Stomach (tissue), 9 donors: ENCODE data around the gene GRIP2. TPM values are rescaled to one million over a fixed set of nuclear protein-coding genes. Genes with fewer than 3 reads are reported as not detected.

ENCODE experiments used
- DNase-seq, 2 donors: peaks; one replicate each; pipeline versions ENCODE4 v3.0.0 to v3.0.0-alpha.2; 2013 to 2019
- H3K27ac ChIP-seq, 5 donors: fragments of 200-600 bp in 4 of 5; sonication (generic) in 4 of 5; one replicate each; pipeline ENCODE4 v1.5.1; 2013 to 2019; ENCODE audit warnings: mild to moderate bottlenecking in 1 of 5, moderate library complexity in 1 of 5
- H3K27me3 ChIP-seq, 3 donors: fragments of 200-600 bp; sonication (generic); one replicate each; pipeline ENCODE4 v1.5.1; 2017 to 2019; ENCODE audit warnings: mixed run types in 1 of 3
- H3K36me3 ChIP-seq, 4 donors: fragments of 200-600 bp; sonication (generic); 1 replicate in 3 of 4; 2 replicates in 1 of 4; pipeline ENCODE4 v1.5.1; 2016 to 2019
- H3K4me1 ChIP-seq, 4 donors: fragments of 200-600 bp; sonication (generic); one replicate each; pipeline ENCODE4 v1.5.1; 2016 to 2019
- H3K4me3 ChIP-seq, 4 donors: fragments of 200-600 bp; sonication (generic) in 3 of 4; one replicate each; pipeline ENCODE4 v1.5.1; 2016 to 2019; ENCODE audit warnings: mild to moderate bottlenecking in 1 of 4
- H3K9me3 ChIP-seq, 4 donors: fragments of 200-600 bp; sonication (generic); one replicate each; pipeline ENCODE4 v1.5.1; 2016 to 2019
- CTCF ChIP-seq, 7 experiments: fragments of 450-650 bp in 4 of 7; fragments of 200-600 bp in 3 of 7; sonication (generic) in 3 of 7; IDR thresholded peaks; one replicate each; pipeline ENCODE4 v1.5.1; 2016 to 2019; ENCODE audit warnings: antibody characterized with exemption in 7 of 7, control low read depth in 2 of 7, mild to moderate bottlenecking in 1 of 7
- EP300 ChIP-seq: sonication (generic); formaldehyde crosslinking; IDR thresholded peaks from one replicate; pipeline ENCODE4 v1.6.1; 2017; ENCODE audit warnings: antibody characterized with exemption
- POLR2A ChIP-seq, 4 donors: fragments of 450-650 bp; IDR thresholded peaks; one replicate each; pipeline ENCODE4 v1.6.1; 2016; ENCODE audit warnings: antibody characterized with exemption in 4 of 4, control low read depth in 2 of 4, mild to moderate bottlenecking in 1 of 4, moderate library complexity in 1 of 4
- POLR2AphosphoS5 ChIP-seq, 3 donors: sonication (generic); formaldehyde crosslinking; IDR thresholded peaks; one replicate each; pipeline ENCODE4 v1.6.1; 2016; ENCODE audit warnings: antibody characterized with exemption in 3 of 3
- WGBS, 5 donors: extraction: QIAGEN DNeasy Blood & Tissue Kit in 3 of 5; methylation state at CpG; one replicate each; pipeline versions ENCODE4 v1.1.5 to v1.1.7; 2013 to 2018; 5-methylcytosine and 5-hydroxymethylcytosine counted together
- intact Hi-C: fragments of 100-400 bp; cut with DNase I; formaldehyde crosslinking; loops from one replicate; pipeline ENCODE4 v1.15.1; 2023; ENCODE audit warnings: low total_unique reads
- polyA plus RNA-seq, 3 donors: library from polyadenylated mRNA; stranded (reverse); fragments of 200-250 nt; gene quantifications; one replicate each; pipeline ENCODE4 v1.2.3, GENCODE V29; 2013
- total RNA-seq, 5 donors: library from RNA; depleted of rRNA; stranded (reverse); fragments of >200 nt; gene quantifications; one replicate each; pipeline versions ENCODE4 v1.1.0 to v1.2.3, GENCODE V29; 2014 to 2016
- donor health status: healthy with polysubstance abuse.
- donor health status: Bipolar disorder and iron deficiency.
- donor health status: healthy.

The GRIP2 gene
- total and polyA plus RNA-seq, 8 donors = 0.58 to 33.8 (median 2.8) TPM

DNA sequence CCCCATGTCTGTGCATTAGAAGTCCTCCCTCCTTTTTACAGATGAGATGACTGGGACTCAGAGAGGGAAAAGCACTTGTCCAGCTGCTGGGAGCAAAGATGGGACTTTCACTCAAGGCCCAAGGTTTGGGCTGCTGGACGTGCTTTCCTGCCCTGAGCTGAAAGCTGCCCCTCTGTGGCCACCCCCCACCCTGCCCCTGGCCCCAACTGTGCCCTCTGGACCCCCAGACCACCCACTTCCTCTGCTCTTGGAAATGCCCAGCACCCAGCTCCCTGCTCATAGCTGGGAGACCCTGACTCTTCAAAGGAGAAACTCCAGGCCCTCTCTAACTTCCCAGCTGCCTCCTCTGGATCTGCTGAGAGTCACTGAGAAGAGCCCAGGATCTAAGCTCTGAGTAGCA is 20.7 kb downstream of the GRIP2 start:
- H3K27ac ChIP-seq = no peak overlapping the region
- H3K4me3 ChIP-seq = no peak overlapping the region
- intact Hi-C loops = no loop called here
- TF ChIP-seq CTCF (IDR thresholded peaks at IDR 0.05) (no peak), POLR2A (IDR thresholded peaks at IDR 0.05) (no peak), EP300 (no peak), POLR2AphosphoS5 (IDR thresholded peaks at IDR 0.05) (no peak)
- no peaks in the 10 kb centered on the region for H3K4me1 ChIP-seq
- no peaks in the 10 kb centered on the region for H3K9me3 ChIP-seq
- DNase-seq = no peak
- WGBS, 5 donors = 50 to 81% (median 67%) methylated on average over 1 of the region's 1 CpG
- H3K27me3 ChIP-seq = no peaks in the 10 kb centered on the region
- no peaks in the 10 kb centered on the region for H3K36me3 ChIP-seq

DNA sequence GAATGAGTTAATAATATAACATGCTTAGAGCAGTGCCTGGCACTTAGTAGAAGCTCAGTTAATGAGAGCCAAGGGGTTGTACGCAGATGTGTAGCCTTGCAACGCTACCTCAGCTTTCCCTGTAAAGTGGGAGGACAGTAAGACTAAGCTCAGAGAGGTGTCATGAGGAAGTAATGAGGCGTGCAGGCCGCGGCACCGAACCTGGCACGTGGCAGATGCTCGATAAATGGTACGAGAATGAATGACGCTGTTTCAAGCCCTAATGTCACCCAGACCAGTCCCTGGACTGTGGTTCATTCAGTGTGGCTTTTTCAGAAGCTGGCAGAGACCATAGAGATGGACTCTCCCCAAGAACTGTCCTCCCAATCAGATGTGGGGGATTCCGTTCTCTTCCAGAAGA is 21.2 kb downstream of the GRIP2 start:
- intact Hi-C loops = no loop called here
- no peaks in the 10 kb centered on the region for H3K36me3 ChIP-seq
- no peaks in the 10 kb centered on the region for H3K27me3 ChIP-seq
- no peak overlapping the region for H3K27ac ChIP-seq
- TF ChIP-seq POLR2AphosphoS5 (IDR thresholded peaks at IDR 0.05) = no peak
- TF ChIP-seq POLR2A (IDR thresholded peaks at IDR 0.05) = no peak
- no peak for TF ChIP-seq EP300
- no peak for TF ChIP-seq CTCF (IDR thresholded peaks at IDR 0.05)
- no peaks in the 10 kb centered on the region for H3K4me1 ChIP-seq
- no peaks in the 10 kb centered on the region for H3K9me3 ChIP-seq
- WGBS, 5 donors = 89 to 96% (median 94%) methylated on average over 11 of the region's 11 CpGs
- no peak overlapping the region for H3K4me3 ChIP-seq
- no peak for DNase-seq

GRCh38 chr3:14518432-14518802 is 21.7 kb downstream of the GRIP2 start:
- 76 to 81% (median 77%) methylated on average over 7 of the region's 7 CpGs for WGBS, 5 donors
- Histone ChIP-seq H3K4me3 (no peak overlapping the region), H3K27me3 (no peaks in the 10 kb centered on the region), H3K9me3 (no peaks in the 10 kb centered on the region), H3K36me3 (no peaks in the 10 kb centered on the region), H3K4me1 (no peaks in the 10 kb centered on the region), H3K27ac (no peak overlapping the region)
- no peak for DNase-seq
- intact Hi-C loops = no loop called here
- no peak for TF ChIP-seq POLR2AphosphoS5 (IDR thresholded peaks at IDR 0.05)
- no peak for TF ChIP-seq POLR2A (IDR thresholded peaks at IDR 0.05)
- no peak for TF ChIP-seq EP300
- no peak for TF ChIP-seq CTCF (IDR thresholded peaks at IDR 0.05)

DNA sequence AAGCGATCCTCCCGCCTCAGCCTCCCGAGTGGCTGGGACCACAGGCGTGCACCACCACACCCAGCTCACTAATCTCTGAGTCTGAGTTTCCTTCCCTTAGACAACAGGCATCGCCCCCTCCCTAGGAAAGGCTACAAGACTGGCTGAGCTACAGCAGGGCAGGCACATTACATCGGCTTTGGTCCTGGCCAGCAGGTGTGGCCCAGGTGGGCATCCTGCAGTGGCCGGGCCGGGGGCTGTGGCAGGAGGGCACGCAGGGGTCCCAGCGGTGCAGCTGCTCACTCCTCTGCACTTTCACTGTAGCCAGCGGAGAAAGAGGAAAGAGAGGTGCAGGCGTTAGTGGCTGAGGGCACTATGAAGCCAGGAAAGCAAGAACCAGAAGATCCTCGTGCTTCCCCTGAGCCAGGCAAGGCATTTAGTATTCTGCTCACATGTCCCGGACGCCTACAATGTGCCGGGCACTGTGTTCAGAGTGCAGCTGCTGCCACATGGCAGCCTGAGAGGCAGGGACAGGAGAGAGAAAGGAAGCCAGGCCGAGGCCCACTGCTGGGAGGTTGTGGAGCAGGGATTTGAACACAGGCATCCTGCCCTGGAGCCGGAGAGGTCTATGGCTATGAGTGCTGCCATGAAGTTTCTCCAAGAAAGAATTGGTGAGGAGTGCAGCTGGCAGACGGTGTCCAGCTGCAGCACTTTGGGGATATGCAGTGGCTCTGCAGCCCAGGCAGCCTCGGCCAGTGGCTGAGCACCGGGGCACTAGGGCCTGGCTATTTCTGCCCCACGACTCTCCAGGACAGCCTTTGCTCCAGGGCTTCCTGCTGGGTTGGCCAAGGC is 22.3 kb downstream of the GRIP2 start:
- whole genome bisulfite sequencing, 5 donors = 77 to 85% (median 84%) methylated on average over 20 to 22 of the region's 22 CpGs
- intact Hi-C loops = no loop called here
- Histone ChIP-seq H3K9me3 (no peaks in the 10 kb centered on the region), H3K27me3 (no peaks in the 10 kb centered on the region), H3K4me3 (no peak overlapping the region), H3K36me3 (no peaks in the 10 kb centered on the region), H3K4me1 (no peaks in the 10 kb centered on the region), H3K27ac (no peak overlapping the region)
- no peak for DNase-seq
- no peak for TF ChIP-seq EP300
- no peak for TF ChIP-seq POLR2A (IDR thresholded peaks at IDR 0.05)
- TF ChIP-seq CTCF (IDR thresholded peaks at IDR 0.05) = no peak
- TF ChIP-seq POLR2AphosphoS5 (IDR thresholded peaks at IDR 0.05) = no peak
